Ovary (tissue), 9 donors: ENCODE results near the gene UNC13B. TPM values are rescaled to one million over a fixed set of nuclear protein-coding genes. Genes with fewer than 3 reads are reported as not detected.

Experiments
- DNase-seq, 5 donors: peaks; one replicate each; pipeline ENCODE4 v3.0.0-alpha.2; 2019 to 2020
- H3K27ac ChIP-seq, 2 donors: fragments of 200-600 bp; one replicate each; pipeline versions ENCODE4 v1.5.1 to v1.8.0; 2019 to 2022
- H3K27me3 ChIP-seq: fragments of 200-600 bp; one replicate; pipeline ENCODE4 v1.8.0; 2022
- H3K36me3 ChIP-seq: fragments of 200-600 bp; sonication (generic); one replicate; pipeline ENCODE4 v1.5.1; 2019
- H3K4me1 ChIP-seq: one replicate; pipeline ENCODE4 v1.8.1; 2013; ENCODE audit warnings: mild to moderate bottlenecking, moderate library complexity; ENCODE audit not compliant: insufficient read depth
- H3K4me3 ChIP-seq: fragments of 200-600 bp; sonication (generic); one replicate; pipeline ENCODE4 v1.5.1; 2017
- H3K9me3 ChIP-seq, 2 donors: fragments of 200-600 bp in 1 of 2; sonication (generic) in 1 of 2; one replicate each; pipeline versions ENCODE4 v1.5.1 to v1.8.1; 2013 to 2019; ENCODE audit warnings: mild to moderate bottlenecking in 1 of 2, moderate library complexity in 1 of 2
- EP300 ChIP-seq: sonication (generic); formaldehyde crosslinking; IDR thresholded peaks from one replicate; pipeline ENCODE4 v1.6.1; 2017; ENCODE audit warnings: antibody characterized with exemption
- POLR2A ChIP-seq: fragments of 450-650 bp; IDR thresholded peaks from one replicate; pipeline ENCODE4 v1.6.1; 2017; ENCODE audit warnings: antibody characterized with exemption, mild to moderate bottlenecking, moderate library complexity
- WGBS, 3 donors: extraction: QIAGEN DNeasy Blood & Tissue Kit in 1 of 3; methylation state at CpG; one replicate each; pipeline versions ENCODE4 v1.1.5 to v1.1.7; 2013 to 2017; 5-methylcytosine and 5-hydroxymethylcytosine counted together
- intact Hi-C, 4 donors: fragments of 100-400 bp; cut with DNase I; formaldehyde crosslinking; loops; one replicate each; pipeline versions ENCODE4 v1.11.0 to v1.15.1; 2022 to 2023
- polyA plus RNA-seq, 2 donors: library from polyadenylated mRNA; stranded (reverse); fragments of 200-250 nt in 1 of 2; fragments of 350-450 nt in 1 of 2; fragmentation: Illumina TruSeq in 1 of 2; extraction: RNeasy Lipid Tissue Mini Kit (QIAGEN cat#74804) in 1 of 2; gene quantifications; one replicate each; pipeline ENCODE4 v1.2.3, GENCODE V29; 2013 to 2014
- total RNA-seq, 7 donors: library from RNA; depleted of rRNA in 2 of 7; stranded (reverse); fragments of >200 nt in 2 of 7; fragmentation: NEBNext Ultra II Directional in 3 of 7; extraction: Animal tissue kit (Norgen Biotek cat#: 25700) in 3 of 7; gene quantifications; one replicate each; pipeline versions ENCODE4 v1.1.0 to v1.2.4, GENCODE V29; 2016 to 2023
- TF ChIP-seq, protein P1 (sequence below), 3 donors: fragments of 450-650 bp in 2 of 3; fragments of 200-600 bp in 1 of 3; IDR thresholded peaks; one replicate each; pipeline versions ENCODE4 v1.5.1 to v1.8.0; 2016 to 2022; ENCODE audit warnings: antibody characterized with exemption in 3 of 3, mild to moderate bottlenecking in 1 of 3
- donor health status: DM: no; HTN: no; CAD: no; lungs with moderate emphysema.
- donor health status: DM: no; HTN: no; CAD: no.
- donor health status: Bipolar disorder and iron deficiency.
- donor health status: DM: yes; HTN: yes; CAD: no.
- donor health status: DM: no; HTN: no; CAD: no.
- donor health status: DM: yes; HTN: yes; CAD: no.

Gene UNC13B
- total and polyA plus RNA-seq, 9 donors: 5.7 to 30.2 (median 16.6) TPM

DNA sequence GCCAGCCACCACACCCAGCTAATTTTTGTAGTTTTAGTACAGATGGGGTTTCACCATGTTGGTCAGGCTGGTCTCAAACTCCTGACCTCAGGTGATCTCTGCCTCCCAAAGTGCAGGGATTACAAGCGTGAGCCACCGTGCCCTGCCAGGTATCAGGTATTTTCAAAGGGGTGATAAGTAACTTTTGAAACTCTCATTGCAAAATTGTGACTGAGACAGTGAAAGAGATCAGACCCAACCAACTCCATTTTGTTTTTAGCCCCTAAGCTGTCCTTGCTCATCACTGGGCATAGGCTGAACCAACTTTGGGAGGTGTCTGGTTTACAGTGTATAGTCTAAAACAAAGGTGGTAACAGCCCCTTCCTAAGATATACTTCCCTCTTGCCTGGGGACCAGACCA lies 29.3 kb downstream of the UNC13B start:
- Histone ChIP-seq H3K27ac (no peak overlapping the region), H3K9me3 (peaks cover 0 to 3% of the 10 kb centered on the region in 2 donors), H3K4me1 (no peaks in the 10 kb centered on the region), H3K27me3 (no peaks in the 10 kb centered on the region), H3K36me3 (no peaks in the 10 kb centered on the region), H3K4me3 (no peak overlapping the region)
- intact Hi-C loops: no loop called here
- TF ChIP-seq, protein P1, sequence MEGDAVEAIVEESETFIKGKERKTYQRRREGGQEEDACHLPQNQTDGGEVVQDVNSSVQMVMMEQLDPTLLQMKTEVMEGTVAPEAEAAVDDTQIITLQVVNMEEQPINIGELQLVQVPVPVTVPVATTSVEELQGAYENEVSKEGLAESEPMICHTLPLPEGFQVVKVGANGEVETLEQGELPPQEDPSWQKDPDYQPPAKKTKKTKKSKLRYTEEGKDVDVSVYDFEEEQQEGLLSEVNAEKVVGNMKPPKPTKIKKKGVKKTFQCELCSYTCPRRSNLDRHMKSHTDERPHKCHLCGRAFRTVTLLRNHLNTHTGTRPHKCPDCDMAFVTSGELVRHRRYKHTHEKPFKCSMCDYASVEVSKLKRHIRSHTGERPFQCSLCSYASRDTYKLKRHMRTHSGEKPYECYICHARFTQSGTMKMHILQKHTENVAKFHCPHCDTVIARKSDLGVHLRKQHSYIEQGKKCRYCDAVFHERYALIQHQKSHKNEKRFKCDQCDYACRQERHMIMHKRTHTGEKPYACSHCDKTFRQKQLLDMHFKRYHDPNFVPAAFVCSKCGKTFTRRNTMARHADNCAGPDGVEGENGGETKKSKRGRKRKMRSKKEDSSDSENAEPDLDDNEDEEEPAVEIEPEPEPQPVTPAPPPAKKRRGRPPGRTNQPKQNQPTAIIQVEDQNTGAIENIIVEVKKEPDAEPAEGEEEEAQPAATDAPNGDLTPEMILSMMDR (IDR thresholded peaks at IDR 0.05): no peak
- TF ChIP-seq POLR2A (no peak), EP300 (no peak)
- DNase-seq: no peak
- WGBS, 3 donors: 96 to 98% (median 98%) methylated on average over 2 of the region's 2 CpGs

DNA sequence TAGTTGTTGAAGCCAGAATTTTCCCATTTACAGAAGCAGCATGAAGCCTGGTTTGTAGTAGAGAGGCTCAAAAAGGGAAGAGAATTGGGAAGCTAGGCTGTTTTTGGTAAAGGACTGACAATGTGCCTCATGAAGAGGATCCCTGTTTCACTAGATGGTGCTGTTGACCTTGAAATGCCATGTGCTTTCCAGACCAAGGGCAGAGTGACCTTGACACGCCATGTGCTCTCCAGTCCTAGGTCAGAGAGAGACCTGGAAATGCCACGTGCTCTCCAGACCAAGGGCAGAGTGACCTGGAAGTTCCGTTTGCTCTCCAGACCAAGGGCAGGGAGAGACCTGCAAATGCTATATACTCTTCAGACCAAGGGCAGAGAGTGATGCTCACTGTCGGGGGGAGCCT lies 32.0 kb downstream of the UNC13B start:
- Histone ChIP-seq H3K4me1 (no peaks in the 10 kb centered on the region), H3K27me3 (no peaks in the 10 kb centered on the region), H3K9me3 (peaks cover 0 to 3% of the 10 kb centered on the region in 2 donors), H3K36me3 (no peaks in the 10 kb centered on the region), H3K4me3 (no peak overlapping the region), H3K27ac (no peak overlapping the region)
- no peak for TF ChIP-seq POLR2A
- TF ChIP-seq EP300: no peak
- TF ChIP-seq, protein P1 (IDR thresholded peaks at IDR 0.05): no peak
- intact Hi-C loops: no loop called here
- DNase-seq: no peak
- WGBS, 3 donors: 78 to 88% (median 86%) methylated on average over 4 of the region's 4 CpGs

DNA sequence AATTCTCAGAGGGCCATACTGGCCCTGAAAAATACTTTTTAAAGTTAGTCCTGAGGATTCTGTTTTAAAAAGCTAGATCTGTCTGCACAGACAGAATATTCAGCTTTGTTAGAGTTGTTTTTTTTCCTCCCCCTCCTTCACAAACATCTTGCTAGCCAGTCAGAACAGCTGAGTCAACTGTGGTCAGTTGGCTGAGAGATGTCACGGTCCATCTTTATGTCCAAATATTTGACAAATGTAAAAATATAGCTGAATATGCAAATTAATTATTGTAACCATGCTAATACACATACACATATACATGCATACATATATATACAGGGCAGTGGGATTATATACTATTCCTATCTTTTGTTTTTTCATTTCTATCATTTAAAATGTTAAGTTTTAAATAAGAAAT lies 33.9 kb downstream of the UNC13B start:
- H3K27me3 ChIP-seq: no peaks in the 10 kb centered on the region
- TF ChIP-seq, protein P1 (IDR thresholded peaks at IDR 0.05): no peak
- TF ChIP-seq EP300 (no peak), POLR2A (no peak)
- WGBS, 3 donors: 43 to 66% (median 53%) methylated on average over 1 of the region's 1 CpG
- H3K36me3 ChIP-seq: no peaks in the 10 kb centered on the region
- H3K9me3 ChIP-seq: peaks cover 0 to 3% of the 10 kb centered on the region in 2 donors
- no peaks in the 10 kb centered on the region for H3K4me1 ChIP-seq
- intact Hi-C loops: no loop called here
- no peak for DNase-seq
- no peak overlapping the region for H3K4me3 ChIP-seq
- no peak overlapping the region for H3K27ac ChIP-seq

DNA sequence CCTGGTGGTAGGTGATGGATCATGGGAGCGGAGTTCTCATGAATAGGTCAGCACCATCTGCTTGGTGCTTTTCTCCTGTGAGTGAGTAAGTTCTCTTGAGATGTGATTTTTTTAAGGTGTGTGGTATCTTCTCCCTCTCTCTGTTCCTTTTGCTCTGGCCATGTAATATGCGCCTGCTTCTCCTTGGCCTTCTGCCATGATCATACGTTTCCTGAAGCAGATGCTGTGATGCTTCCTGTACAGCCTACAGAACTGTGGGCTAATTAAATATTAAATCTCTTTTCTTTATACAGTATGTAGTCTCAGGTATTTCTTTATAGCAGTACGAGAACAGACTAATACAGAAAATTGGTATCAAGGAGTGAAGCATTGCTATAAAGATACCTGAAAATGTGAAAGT lies 36.4 kb downstream of the UNC13B start:
- TF ChIP-seq, protein P1 (IDR thresholded peaks at IDR 0.05): no peak
- TF ChIP-seq POLR2A (no peak), EP300 (no peak)
- Histone ChIP-seq H3K4me1 (no peaks in the 10 kb centered on the region), H3K36me3 (no peaks in the 10 kb centered on the region), H3K27me3 (no peaks in the 10 kb centered on the region), H3K4me3 (no peak overlapping the region), H3K27ac (no peak overlapping the region), H3K9me3 (no peaks in the 10 kb centered on the region)
- 86% methylated on average over 4 of the region's 4 CpGs for WGBS, 3 donors
- intact Hi-C loops: no loop called here
- no peak for DNase-seq
